Colonic mucosa (tissue), 4 donors: ENCODE results near the gene CALCB. TPM values are rescaled to one million over a fixed set of nuclear protein-coding genes. Genes with fewer than 3 reads are reported as not detected.
"Not testable (repeated sequence)": the region's sequence is repeated elsewhere in the genome, so short reads cannot be mapped to it uniquely, and the experiment has no call there.

Experiments used
- DNase-seq: peaks from one replicate; pipeline ENCODE4 v3.0.0-alpha.2; 2020
- H3K27ac ChIP-seq: fragments of 200-600 bp; one replicate; pipeline ENCODE4 v1.8.0; 2021
- H3K27me3 ChIP-seq: fragments of 200-600 bp; one replicate; pipeline ENCODE4 v1.8.0; 2021
- H3K36me3 ChIP-seq: fragments of 200-600 bp; one replicate; pipeline ENCODE4 v1.8.0; 2021
- H3K4me1 ChIP-seq: fragments of 200-600 bp; one replicate; pipeline ENCODE4 v1.8.0; 2021; ENCODE audit warnings: mild to moderate bottlenecking
- H3K4me3 ChIP-seq: fragments of 200-600 bp; one replicate; pipeline ENCODE4 v1.8.0; 2021
- H3K9ac ChIP-seq, 2 donors: one replicate each; pipeline ENCODE4 v1.7.0; 2013; ENCODE audit warnings: control low read depth in 2 of 2, low read depth in 2 of 2, low read length in 2 of 2
- H3K9me3 ChIP-seq: fragments of 200-600 bp; one replicate; pipeline ENCODE4 v1.8.0; 2021
- intact Hi-C: fragments of 100-400 bp; cut with DNase I; formaldehyde crosslinking; loops from one replicate; pipeline ENCODE4 v1.14.1; 2022
- total RNA-seq, 2 donors: library from RNA; stranded (reverse); fragmentation: NEBNext Ultra II Directional in 1 of 2; extraction: Animal tissue kit (Norgen Biotek cat#: 25700) in 1 of 2; gene quantifications; one replicate each; pipeline ENCODE4 v1.2.1, GENCODE V29; 2021
- TF ChIP-seq, protein P1 (sequence below): fragments of 200-600 bp; IDR thresholded peaks from one replicate; pipeline ENCODE4 v1.8.0; 2022; ENCODE audit warnings: antibody characterized with exemption, mild to moderate bottlenecking
- donor health status: healthy.
- donor health status: DM: no; HTN: no; CAD: no.
- donor health status: DM: no; HTN: no; CAD: no.

Gene CALCB
- total RNA-seq, 2 donors from 2014 or later, result 0.16 TPM; not detected in 1

DNA sequence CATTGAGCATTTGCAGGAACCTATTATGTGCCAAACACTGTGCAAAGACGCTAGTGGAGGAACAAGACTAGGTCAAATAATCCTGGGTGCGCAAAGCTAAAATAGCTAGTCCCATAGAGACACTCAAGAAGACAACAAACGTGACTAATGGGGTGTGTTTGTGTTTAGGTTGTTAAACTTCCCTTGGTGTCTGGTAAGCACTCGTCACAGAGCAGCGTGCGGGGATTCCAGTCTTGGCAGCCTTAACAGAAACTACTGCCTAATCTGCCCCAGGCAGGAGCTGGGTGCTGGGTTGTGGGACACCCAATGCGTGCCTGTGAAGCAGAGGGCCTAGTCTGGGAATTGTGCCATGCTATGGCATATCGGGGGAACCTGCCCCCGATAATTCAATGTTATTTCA lies 10.8 kb upstream of the CALCB start:
- intact Hi-C loops, result no loop called here
- no peaks in the 10 kb centered on the region for H3K4me1 ChIP-seq

DNA sequence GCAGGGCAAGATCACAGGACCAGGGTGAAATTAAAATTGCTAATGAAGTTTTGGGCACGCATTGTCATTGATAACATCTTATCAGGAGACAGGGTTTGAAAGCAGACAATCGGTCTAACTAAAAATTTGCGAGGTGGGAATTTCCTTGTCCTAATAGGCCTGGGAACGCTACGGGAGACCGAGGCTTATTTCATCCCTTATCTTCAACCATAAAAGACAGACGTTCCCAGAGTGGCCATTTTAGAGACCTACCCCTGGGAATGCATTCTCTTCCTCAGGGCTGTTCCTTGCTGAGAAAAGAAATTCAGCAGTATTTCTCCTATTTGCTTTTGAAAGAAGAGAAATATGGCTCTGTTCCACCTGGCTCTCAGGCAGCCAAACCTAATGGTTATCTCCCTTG lies 3.6 kb upstream of the CALCB start:
- H3K9ac ChIP-seq, H3K4me3 ChIP-seq, H3K36me3 ChIP-seq, DNase-seq, H3K9me3 ChIP-seq, H3K27ac ChIP-seq: not testable (repeated sequence)
- H3K4me1 ChIP-seq, result peaks cover 11% of the 10 kb centered on the region
- intact Hi-C loops, result loop anchor here (5.0 to 10.0 kb wide), 2 partner anchors 157 to 275 kb away; no protein-coding TSS in a partner anchor
- peaks cover 14% of the 10 kb centered on the region for H3K27me3 ChIP-seq

More for the DNA sequence above, 10.8 kb upstream of the CALCB start:
- no peak overlapping the region for H3K27ac ChIP-seq
- TF ChIP-seq, protein P1, sequence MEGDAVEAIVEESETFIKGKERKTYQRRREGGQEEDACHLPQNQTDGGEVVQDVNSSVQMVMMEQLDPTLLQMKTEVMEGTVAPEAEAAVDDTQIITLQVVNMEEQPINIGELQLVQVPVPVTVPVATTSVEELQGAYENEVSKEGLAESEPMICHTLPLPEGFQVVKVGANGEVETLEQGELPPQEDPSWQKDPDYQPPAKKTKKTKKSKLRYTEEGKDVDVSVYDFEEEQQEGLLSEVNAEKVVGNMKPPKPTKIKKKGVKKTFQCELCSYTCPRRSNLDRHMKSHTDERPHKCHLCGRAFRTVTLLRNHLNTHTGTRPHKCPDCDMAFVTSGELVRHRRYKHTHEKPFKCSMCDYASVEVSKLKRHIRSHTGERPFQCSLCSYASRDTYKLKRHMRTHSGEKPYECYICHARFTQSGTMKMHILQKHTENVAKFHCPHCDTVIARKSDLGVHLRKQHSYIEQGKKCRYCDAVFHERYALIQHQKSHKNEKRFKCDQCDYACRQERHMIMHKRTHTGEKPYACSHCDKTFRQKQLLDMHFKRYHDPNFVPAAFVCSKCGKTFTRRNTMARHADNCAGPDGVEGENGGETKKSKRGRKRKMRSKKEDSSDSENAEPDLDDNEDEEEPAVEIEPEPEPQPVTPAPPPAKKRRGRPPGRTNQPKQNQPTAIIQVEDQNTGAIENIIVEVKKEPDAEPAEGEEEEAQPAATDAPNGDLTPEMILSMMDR, result no peak
- H3K4me3 ChIP-seq, result no peak overlapping the region
- H3K36me3 ChIP-seq, result no peaks in the 10 kb centered on the region
- DNase-seq, result no peak
- no peak overlapping the region for H3K9ac ChIP-seq
- no peaks in the 10 kb centered on the region for H3K9me3 ChIP-seq
- H3K27me3 ChIP-seq, result no peaks in the 10 kb centered on the region

- Histone ChIP-seq H3K9me3 (no peaks in the 10 kb centered on the region), H3K4me1 (peaks cover 12% of the 10 kb centered on the region), H3K9ac (no peak overlapping the region), H3K27me3 (peaks cover 15% of the 10 kb centered on the region), H3K4me3 (no peak overlapping the region), H3K36me3 (no peaks in the 10 kb centered on the region), H3K27ac (no peak overlapping the region)
- intact Hi-C loops, result loop anchor here (5.0 to 10.0 kb wide), 2 partner anchors 159 to 277 kb away; no protein-coding TSS in a partner anchor
- DNase-seq, result no peak
- TF ChIP-seq, protein P1, result no peak
Measured at GRCh38 chr11:15071556-15072255, 1.7 kb upstream of the CALCB start.

DNA sequence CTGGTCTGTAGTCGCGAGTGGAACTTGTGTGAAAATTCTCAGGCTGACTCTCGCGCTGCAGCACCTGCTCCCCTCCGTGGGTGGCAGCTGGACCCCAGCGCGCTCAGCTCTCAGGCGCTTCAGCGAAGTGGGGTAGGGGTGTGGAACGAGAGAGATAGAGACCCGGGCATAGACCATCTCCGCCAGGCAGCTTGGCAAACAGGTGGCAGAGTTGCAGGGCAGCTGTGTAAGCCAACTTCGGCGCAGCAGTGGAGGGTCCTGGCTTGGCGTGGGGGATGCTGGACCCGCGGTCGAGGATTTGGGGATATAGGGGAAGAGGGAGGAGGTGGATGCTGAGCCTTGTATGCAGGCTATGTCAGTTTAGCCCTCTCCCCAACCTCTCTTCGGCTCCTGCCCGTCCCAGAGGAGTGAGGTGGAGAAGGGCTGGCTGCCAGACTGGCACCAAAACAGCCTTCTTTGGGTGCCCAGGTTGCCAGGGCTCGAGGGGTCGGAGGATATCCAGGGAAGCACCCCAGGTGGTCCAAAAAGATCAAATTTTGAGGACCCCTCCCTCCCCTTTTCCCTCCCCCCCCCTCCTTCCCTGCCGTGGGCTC lies 746 bp upstream of the CALCB start:
- Histone ChIP-seq H3K4me3 (no peak overlapping the region), H3K9me3 (no peaks in the 10 kb centered on the region), H3K27me3 (peaks cover 15% of the 10 kb centered on the region), H3K36me3 (no peaks in the 10 kb centered on the region), H3K9ac (no peak overlapping the region), H3K4me1 (peaks cover 12% of the 10 kb centered on the region), H3K27ac (no peak overlapping the region)
- TF ChIP-seq, protein P1, result no peak
- DNase-seq, result no peak
- intact Hi-C loops, result loop anchor here (5.0 to 10.0 kb wide), 2 partner anchors 160 to 278 kb away; no protein-coding TSS in a partner anchor

GRCh38 chr11:15074206-15075161 lies 1.1 kb downstream of the CALCB start:
- no peaks in the 10 kb centered on the region for H3K9me3 ChIP-seq
- H3K27me3 ChIP-seq, result peaks cover 15% of the 10 kb centered on the region
- TF ChIP-seq, protein P1, result peak; percentile 64
- peak; percentile 91 for DNase-seq
- H3K4me3 ChIP-seq, result peak overlapping the region; percentile 20
- peaks cover 12% of the 10 kb centered on the region for H3K4me1 ChIP-seq
- no peaks in the 10 kb centered on the region for H3K36me3 ChIP-seq
- H3K9ac ChIP-seq, result no peak overlapping the region
- H3K27ac ChIP-seq, result no peak overlapping the region
- intact Hi-C loops, result loop anchor here (5.0 to 10.0 kb wide), 2 partner anchors 162 to 280 kb away; no protein-coding TSS in a partner anchor
